Calu3 (cell line): ENCODE data around the gene GRPR. TPM values are rescaled to one million over a fixed set of nuclear protein-coding genes. Genes with fewer than 3 reads are reported as not detected.

Experiments
- BruUV-seq: library from RNA; stranded (reverse); fragments of 400-500 nt; replicated peaks from 2 replicates; lab custom pipeline; 2021; lab: Mats Ljungman, UMichigan
- CTCF ChIA-PET: fragments of 300-600 bp; sonication (Branson Sonifier 250); formaldehyde crosslinking; loops from one replicate; lab custom pipeline; 2022; ENCODE audit warnings: antibody characterized with exemption; lab: Charles Lee
- DNase-seq: peaks from one replicate; pipeline ENCODE4 v3.0.0; 2022
- H3K27ac Mint-ChIP-seq: one replicate; pipeline ENCODE4 v1.8.0; 2022; ENCODE audit warnings: mixed read lengths; ENCODE audit not compliant: unreplicated experiment
- H3K27me3 Mint-ChIP-seq: one replicate; pipeline ENCODE4 v1.8.0; 2022; ENCODE audit warnings: mixed read lengths; ENCODE audit not compliant: unreplicated experiment
- H3K36me3 Mint-ChIP-seq: one replicate; pipeline ENCODE4 v1.8.0; 2022; ENCODE audit warnings: mild to moderate bottlenecking, moderate library complexity, mixed read lengths; ENCODE audit not compliant: insufficient read depth, unreplicated experiment
- H3K4me1 Mint-ChIP-seq: one replicate; pipeline ENCODE4 v1.8.0; 2022; ENCODE audit warnings: mild to moderate bottlenecking, low read depth, mixed read lengths; ENCODE audit not compliant: unreplicated experiment
- H3K4me3 Mint-ChIP-seq: one replicate; pipeline ENCODE4 v1.8.0; 2022; ENCODE audit warnings: mild to moderate bottlenecking, low read depth, moderate library complexity, mixed read lengths; ENCODE audit not compliant: unreplicated experiment
- H3K9me3 Mint-ChIP-seq: one replicate; pipeline ENCODE4 v1.8.0; 2022; ENCODE audit warnings: low read depth, mixed read lengths; ENCODE audit not compliant: unreplicated experiment
- intact Hi-C: fragments of 100-400 bp; cut with micrococcal nuclease; formaldehyde crosslinking; loops from one replicate; pipeline ENCODE4 v1.10.0; 2022; ENCODE audit not compliant: unreplicated experiment
- total RNA-seq: library from RNA; stranded (reverse); gene quantifications from 2 replicates; pipeline ENCODE4 v1.2.3, GENCODE V29; 2022
- TF ChIP-seq, protein P1 (sequence below): fragments of 200-600 bp; IDR thresholded peaks from one replicate; pipeline ENCODE4 v1.8.0; 2022; ENCODE audit warnings: antibody characterized with exemption; ENCODE audit not compliant: unreplicated experiment

The GRPR gene
- total RNA-seq, 1 experiment from 2014 or later = 0.85 TPM

DNA sequence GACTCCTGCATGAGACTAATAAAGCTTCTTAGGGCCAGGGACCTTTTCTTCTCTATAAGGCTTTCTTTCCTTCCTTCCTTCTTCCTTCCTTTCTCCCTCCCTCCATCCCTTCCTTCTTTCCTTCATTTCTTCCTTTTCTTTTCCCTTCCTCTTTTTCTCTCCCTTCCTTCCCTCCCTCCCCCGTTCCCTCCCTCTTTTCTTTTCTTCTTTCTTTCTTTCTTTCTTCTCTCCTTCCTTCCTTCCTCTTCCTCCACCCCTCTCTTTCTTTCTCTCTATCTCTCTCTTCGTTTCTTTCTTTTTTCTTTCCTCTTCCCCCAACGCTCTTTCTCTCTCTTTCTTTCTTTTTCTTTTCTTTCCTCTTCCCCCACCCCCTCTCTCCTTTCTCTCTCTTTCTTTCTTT, 41.4 kb downstream of the GRPR start:
- H3K27me3 Mint-ChIP-seq = no peaks in the 10 kb centered on the region
- CTCF ChIA-PET = no interaction called here
- intact Hi-C loops = no loop called here
- TF ChIP-seq, protein P1, sequence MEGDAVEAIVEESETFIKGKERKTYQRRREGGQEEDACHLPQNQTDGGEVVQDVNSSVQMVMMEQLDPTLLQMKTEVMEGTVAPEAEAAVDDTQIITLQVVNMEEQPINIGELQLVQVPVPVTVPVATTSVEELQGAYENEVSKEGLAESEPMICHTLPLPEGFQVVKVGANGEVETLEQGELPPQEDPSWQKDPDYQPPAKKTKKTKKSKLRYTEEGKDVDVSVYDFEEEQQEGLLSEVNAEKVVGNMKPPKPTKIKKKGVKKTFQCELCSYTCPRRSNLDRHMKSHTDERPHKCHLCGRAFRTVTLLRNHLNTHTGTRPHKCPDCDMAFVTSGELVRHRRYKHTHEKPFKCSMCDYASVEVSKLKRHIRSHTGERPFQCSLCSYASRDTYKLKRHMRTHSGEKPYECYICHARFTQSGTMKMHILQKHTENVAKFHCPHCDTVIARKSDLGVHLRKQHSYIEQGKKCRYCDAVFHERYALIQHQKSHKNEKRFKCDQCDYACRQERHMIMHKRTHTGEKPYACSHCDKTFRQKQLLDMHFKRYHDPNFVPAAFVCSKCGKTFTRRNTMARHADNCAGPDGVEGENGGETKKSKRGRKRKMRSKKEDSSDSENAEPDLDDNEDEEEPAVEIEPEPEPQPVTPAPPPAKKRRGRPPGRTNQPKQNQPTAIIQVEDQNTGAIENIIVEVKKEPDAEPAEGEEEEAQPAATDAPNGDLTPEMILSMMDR = no peak
- H3K27ac Mint-ChIP-seq = no peak overlapping the region
- H3K4me1 Mint-ChIP-seq = peaks cover 9% of the 10 kb centered on the region
- no peak overlapping the region for H3K4me3 Mint-ChIP-seq
- no peaks in the 10 kb centered on the region for H3K9me3 Mint-ChIP-seq
- BruUV-seq = no TSS peak
- DNase-seq = no peak
- no peaks in the 10 kb centered on the region for H3K36me3 Mint-ChIP-seq

DNA sequence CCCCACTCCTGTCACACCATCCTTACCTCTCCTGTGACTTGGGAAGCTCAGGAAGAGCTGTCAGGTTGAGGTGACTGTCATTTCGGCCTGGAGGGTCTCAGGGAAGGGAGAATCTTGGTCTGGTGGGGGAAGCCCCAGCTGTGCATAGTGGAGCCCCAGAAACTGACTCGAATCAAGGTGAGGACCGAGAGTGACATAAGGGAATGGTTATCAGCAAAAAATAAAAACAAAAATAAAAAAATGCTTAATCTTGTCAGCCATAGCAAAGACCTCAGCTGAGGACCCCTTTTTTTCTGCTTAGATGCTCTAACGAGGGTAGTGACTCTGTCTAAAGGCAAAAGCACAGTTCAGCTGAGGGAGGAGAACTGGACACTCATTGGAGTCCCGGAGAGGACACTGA, 43.8 kb downstream of the GRPR start, which contains the start of gene MAGEB17:
Gene MAGEB17 (plus strand): TSS at position 301 of the 400 bp plus-strand sequence. CDS start 2,902 bp downstream, outside the sequence.
- Mint-ChIP-seq H3K9me3 (no peaks in the 10 kb centered on the region), H3K27me3 (no peaks in the 10 kb centered on the region), H3K27ac (no peak within 1 kb of the TSS), H3K4me1 (no peaks in the 10 kb centered on the region), H3K36me3 (no peaks in the 10 kb centered on the region), H3K4me3 (no peak within 1 kb of the TSS)
- BruUV-seq = no TSS peak
- no peak for DNase-seq
- TF ChIP-seq, protein P1 = no peak
- CTCF ChIA-PET = interaction anchor here (0.6 kb wide), 1 partner anchor 40 kb away, joined by 3 read pairs; no protein-coding TSS in a partner anchor
- intact Hi-C loops = no loop called here

DNA sequence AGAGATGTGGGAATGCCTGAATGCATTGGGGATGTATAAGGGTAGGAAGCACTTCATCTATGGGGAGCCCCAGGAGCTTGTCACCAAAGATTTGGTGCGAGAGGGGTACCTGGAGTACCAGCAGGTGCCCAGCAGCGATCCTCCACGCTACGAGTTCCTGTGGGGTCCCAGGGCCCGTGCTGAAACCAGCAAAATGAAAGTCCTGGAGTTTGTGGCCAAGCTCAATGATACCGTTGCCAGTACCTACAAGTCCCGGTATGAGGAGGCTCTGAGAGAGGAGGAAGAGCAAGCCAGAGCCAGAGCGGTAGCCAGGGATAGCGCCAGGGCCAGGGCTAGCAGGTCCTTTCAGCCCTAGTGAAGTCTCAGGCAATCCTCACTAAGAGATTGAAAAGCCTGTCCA, 47.7 kb downstream of the GRPR start:
- no peaks in the 10 kb centered on the region for H3K9me3 Mint-ChIP-seq
- no peak overlapping the region for H3K4me3 Mint-ChIP-seq
- no peak for DNase-seq
- TF ChIP-seq, protein P1 = no peak
- CTCF ChIA-PET = no interaction called here
- H3K4me1 Mint-ChIP-seq = no peaks in the 10 kb centered on the region
- H3K27ac Mint-ChIP-seq = no peak overlapping the region
- H3K27me3 Mint-ChIP-seq = no peaks in the 10 kb centered on the region
- no TSS peak for BruUV-seq
- intact Hi-C loops = no loop called here
- no peaks in the 10 kb centered on the region for H3K36me3 Mint-ChIP-seq

DNA sequence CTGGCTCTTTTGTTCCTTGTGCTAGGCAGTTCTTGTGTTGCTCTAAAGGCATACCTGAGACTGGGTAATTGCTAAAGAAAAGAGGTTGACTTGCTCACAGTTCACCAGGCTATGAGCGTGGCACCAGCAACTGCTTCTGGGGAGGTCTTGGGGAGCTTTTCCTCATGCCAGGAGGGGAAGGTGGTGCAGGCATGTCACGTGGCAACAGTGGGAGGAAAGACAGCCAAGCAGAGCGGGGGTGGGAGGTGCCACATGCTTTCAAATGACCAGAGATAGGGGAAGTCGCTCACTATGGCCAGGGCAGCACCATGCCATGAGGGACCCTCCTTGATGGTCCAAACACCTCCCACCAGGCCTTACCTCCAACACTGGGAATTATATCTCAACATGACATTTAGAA, 48.6 kb downstream of the GRPR start:
- no peaks in the 10 kb centered on the region for H3K27me3 Mint-ChIP-seq
- TF ChIP-seq, protein P1 = no peak
- DNase-seq = no peak
- H3K4me1 Mint-ChIP-seq = no peaks in the 10 kb centered on the region
- no peaks in the 10 kb centered on the region for H3K9me3 Mint-ChIP-seq
- no peaks in the 10 kb centered on the region for H3K36me3 Mint-ChIP-seq
- no TSS peak for BruUV-seq
- CTCF ChIA-PET = no interaction called here
- H3K27ac Mint-ChIP-seq = no peak overlapping the region
- no peak overlapping the region for H3K4me3 Mint-ChIP-seq
- intact Hi-C loops = no loop called here
